KOPT-K1 (cell line): ENCODE results near the gene RABGEF1.
"Not testable (repeated sequence)": the region's sequence is repeated elsewhere in the genome, so short reads cannot be mapped to it uniquely, and the experiment has no call there.

Source experiments
- H3K27ac ChIP-seq: fragments of 200-600 bp; sonication (generic); 2 replicates; pipeline ENCODE4 v1.5.1; 2016; ENCODE audit warnings: antibody characterized with exemption, mild to moderate bottlenecking, low read depth, low read length; ENCODE audit not compliant: poor library complexity, severe bottlenecking
- H3K36me3 ChIP-seq: fragments of 200-600 bp; sonication (generic); 2 replicates; pipeline ENCODE4 v1.5.1; 2017; ENCODE audit warnings: antibody characterized with exemption, mild to moderate bottlenecking, low read length, moderate library complexity; ENCODE audit not compliant: insufficient read depth
- H3K9me3 ChIP-seq: fragments of 200-600 bp; sonication (generic); 2 replicates; pipeline ENCODE4 v1.5.1; 2017; ENCODE audit warnings: antibody characterized with exemption, low read length, mild to moderate bottlenecking; ENCODE audit not compliant: insufficient read depth, poor library complexity, severe bottlenecking

Gene RABGEF1

DNA sequence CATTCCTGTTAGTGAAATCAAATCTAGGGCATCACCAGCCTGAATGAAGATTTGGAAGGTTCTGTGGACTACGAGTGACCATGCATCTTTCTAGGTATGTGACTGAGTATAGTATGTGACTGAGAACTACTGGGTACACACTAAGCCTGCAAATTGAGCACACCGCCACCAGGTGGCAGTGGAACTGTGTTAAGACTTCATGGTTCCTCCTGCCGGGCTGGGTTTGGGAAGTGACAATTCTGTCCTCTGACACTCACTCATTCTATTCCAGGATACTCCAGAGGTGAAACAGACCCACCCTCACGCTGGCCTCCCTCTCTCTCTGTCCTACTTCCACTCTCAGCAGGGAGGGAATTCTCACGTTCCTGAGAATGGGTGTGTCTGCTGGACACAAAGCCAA is 96.5 kb downstream of the RABGEF1 start:
- Histone ChIP-seq H3K36me3 (no peaks in the 10 kb centered on the region), H3K27ac (no peak overlapping the region), H3K9me3 (no peaks in the 10 kb centered on the region)

DNA sequence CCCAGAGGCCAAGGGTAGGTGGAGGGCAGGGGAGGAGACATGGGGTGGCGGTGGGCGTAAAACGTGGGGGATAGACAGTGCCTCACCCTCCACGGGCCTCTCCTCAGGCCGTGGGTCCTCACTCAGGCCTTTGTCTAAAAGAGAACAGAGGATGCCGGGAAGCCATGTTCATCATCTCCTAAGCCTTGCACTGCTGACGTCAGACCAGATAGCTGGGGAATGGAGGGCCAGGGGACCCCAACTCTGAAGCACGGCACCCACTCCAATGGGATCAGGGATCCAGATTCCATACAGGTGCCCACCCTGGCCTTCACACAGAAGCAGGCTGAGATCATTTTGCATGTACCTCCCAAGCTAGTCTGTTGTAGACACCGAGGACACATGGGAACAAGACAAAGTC is 97.1 kb downstream of the RABGEF1 start:
- H3K27ac ChIP-seq: no peak overlapping the region
- H3K36me3 ChIP-seq: no peaks in the 10 kb centered on the region
- no peaks in the 10 kb centered on the region for H3K9me3 ChIP-seq

DNA sequence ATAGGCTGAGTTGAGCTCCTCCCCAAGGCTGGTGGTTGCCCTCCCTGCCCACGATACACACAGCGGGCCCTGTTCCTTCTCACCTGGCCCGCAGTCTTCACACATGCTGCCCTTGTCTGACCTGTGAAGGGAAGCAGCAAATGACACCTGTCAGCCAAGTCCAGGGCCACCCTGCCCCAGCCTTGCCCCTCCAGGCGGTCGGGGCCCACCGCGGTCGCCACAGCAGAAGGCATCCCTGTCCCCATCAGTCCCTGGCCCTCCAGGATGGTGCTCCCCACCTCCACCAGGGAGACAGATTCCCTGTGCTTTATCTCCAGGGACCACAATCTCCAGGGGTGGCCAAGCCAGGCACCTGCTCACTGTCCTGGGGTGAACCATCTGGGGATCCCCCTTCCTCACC is 99.3 kb downstream of the RABGEF1 start:
- Histone ChIP-seq H3K27ac (no peak overlapping the region), H3K36me3 (no peaks in the 10 kb centered on the region), H3K9me3 (no peaks in the 10 kb centered on the region)

DNA sequence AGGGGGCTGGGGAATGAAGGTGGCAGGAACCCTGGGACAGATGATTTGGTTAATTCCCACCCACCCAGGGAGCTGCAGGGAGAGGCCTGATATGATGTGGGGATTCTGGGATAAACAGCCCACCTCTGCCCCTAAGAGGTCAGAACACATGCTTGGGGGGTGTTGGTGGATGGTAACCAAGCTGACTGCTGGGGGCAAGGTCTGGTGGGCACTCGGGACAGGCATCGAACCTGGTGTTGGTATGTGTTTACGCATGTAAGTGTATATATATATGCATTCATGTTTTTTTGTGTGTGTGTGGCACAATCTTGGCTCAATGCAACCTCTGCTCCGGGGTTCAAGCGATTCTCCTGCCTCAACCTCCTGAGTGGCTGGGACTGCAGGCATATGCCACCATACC is 99.8 kb downstream of the RABGEF1 start:
- Histone ChIP-seq H3K9me3 (no peaks in the 10 kb centered on the region), H3K27ac (no peak overlapping the region), H3K36me3 (no peaks in the 10 kb centered on the region)

DNA sequence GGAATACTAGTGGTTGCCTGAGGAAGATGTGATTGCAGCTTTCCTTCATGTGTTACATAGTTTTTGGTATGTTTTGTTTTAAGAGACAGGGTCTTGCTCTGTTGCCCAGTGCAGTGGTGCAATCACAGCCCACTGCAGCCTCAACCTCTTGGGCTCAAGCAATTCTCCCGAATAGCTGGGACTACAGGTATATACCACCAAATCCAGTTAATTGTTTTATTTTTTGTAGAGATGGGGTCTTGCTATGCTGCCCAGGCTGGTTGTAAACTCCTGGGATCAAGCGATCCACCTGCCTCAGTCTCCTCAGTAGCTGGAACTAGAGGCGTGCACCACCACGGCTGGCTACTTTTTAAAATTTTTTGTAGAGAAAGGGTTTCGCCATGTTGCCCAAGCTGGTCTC is 101.4 kb downstream of the RABGEF1 start:
- H3K9me3 ChIP-seq: no peaks in the 10 kb centered on the region
- no peaks in the 10 kb centered on the region for H3K36me3 ChIP-seq
- H3K27ac ChIP-seq: no peak overlapping the region

DNA sequence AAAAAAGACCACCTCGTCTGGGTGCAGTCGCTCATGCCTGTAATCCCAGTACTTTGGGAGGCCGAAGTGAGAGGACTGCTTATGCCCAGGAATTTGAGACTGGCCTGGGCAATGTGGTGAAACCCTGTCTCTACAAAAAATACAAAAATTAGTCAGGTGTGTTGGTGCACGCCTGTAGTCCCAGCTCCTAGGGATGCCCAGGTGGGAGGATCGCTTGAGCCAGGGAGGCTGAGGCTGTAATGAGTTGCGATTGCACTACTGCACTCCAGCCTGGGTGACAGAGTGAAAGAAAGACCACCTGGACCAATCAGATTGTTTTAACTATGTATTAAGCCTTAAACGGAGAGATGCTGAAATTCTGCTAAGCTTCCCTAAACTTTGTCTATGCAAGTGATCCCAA is 103.0 kb downstream of the RABGEF1 start:
- not testable (repeated sequence) for H3K36me3 ChIP-seq, H3K27ac ChIP-seq, H3K9me3 ChIP-seq

DNA sequence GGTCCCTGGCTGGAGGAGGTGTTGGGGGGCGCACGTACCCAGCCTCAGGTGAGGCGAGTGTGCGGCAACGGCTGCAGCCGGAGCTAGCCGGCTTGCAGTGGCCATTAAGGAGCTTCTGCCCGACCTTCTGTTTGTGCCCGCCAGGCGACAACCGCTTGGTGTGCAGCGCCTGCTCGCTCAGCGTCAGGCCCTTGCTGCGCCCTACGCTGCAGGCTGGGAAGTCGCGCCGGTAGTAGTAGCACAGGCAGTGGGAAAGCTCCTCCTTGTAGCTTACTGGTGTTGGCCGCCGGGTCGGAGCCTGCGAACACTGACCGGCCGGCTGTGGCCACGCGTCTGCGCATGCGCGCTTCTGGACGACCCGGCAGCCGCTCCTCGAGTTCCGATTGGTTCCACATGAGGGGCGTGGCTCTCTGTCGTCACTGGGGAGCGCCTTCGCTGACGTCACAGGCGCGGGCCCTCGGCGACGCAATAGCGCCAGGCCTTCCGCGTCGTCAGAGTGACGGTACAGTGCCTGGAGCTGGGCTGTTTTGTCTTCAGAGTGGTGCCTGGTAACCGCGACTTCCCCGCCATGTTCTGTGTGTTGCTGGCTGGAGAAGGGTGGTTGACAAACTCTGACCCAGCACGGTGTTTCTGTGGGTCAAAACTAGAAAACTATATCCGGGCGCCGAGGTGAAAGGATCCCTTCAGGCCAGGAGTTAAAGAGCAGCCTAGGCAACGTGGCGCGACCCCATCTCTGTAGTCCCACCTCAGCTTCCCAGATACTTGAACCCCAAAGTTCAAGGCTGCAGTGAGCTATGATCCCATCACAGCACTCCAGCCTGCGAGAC is 104.2 kb downstream of the RABGEF1 start:
- Histone ChIP-seq H3K9me3 (no peaks in the 10 kb centered on the region), H3K27ac (peak overlapping the region; percentile 76), H3K36me3 (no peaks in the 10 kb centered on the region)

DNA sequence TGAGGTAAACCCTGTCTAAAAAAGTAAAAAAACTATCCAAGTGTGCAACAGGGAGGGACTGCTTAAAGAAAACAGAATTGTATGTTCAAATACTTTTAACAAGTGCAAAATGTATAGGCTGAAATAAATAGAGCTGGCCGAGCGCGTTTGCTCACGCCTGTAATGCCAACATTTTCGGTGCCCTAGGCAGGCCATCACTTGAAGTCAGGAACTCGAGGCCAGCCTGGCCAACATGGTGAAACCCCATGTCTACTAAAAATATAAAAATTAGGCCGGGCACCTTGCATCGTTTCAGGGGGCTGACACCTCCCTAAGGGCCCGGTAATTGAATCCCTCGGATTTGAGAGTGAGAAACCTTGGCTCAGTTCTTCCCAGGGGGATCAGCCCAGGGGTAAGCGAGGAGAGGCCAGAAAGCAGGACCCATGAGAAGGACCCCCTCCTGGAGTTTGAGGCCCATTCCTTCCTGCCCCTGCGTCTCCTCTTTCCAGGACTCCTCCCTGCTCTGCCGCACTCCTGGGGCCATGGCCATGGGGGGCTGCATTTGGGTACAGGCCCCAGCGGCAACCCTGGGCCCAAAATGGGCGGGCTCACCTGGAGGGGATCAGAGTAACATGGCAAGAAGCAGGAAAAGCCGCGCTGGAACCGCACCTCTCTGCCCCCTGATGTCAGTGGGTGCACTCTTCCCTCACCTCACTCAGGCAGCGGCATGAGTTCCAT is 105.0 kb downstream of the RABGEF1 start:
- Histone ChIP-seq H3K9me3 (no peaks in the 10 kb centered on the region), H3K36me3 (no peaks in the 10 kb centered on the region), H3K27ac (peak overlapping the region; percentile 76)

DNA sequence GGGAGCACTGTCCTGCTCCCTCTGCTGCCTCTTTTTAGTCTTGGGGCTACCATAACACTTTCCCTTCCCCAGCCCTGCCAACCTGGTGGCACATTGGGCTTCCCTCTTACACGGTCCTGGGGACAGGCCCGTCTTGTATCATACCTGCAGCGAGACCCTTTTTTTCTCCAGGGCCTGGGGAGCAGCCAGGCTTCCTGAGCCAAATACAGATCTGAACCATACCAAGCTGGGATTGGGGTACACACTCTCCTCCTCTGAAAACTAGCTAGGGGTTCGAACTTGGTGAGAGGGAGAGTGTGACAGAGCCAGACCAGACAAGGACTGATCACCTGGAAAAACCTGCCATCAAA is 105.5 kb downstream of the RABGEF1 start:
- H3K9me3 ChIP-seq, H3K27ac ChIP-seq, H3K36me3 ChIP-seq: not testable (repeated sequence)

DNA sequence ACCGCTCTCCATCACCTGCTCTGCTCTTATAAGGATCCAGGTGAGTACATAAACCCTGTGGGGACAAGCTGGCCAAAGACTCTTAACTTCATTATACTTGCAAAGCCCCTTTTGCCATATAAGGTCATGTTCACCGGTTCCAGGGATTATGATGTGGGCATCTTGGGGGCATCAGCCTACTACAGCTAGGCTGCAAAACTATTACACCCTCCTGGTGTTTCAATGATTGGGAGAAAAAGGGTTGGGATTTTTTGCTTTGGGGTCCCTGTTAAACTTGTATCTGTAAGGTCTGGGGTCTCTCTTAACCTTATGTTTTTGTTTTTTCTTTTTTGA is 107.0 kb downstream of the RABGEF1 start:
- H3K36me3 ChIP-seq, H3K27ac ChIP-seq, H3K9me3 ChIP-seq: not testable (repeated sequence)

DNA sequence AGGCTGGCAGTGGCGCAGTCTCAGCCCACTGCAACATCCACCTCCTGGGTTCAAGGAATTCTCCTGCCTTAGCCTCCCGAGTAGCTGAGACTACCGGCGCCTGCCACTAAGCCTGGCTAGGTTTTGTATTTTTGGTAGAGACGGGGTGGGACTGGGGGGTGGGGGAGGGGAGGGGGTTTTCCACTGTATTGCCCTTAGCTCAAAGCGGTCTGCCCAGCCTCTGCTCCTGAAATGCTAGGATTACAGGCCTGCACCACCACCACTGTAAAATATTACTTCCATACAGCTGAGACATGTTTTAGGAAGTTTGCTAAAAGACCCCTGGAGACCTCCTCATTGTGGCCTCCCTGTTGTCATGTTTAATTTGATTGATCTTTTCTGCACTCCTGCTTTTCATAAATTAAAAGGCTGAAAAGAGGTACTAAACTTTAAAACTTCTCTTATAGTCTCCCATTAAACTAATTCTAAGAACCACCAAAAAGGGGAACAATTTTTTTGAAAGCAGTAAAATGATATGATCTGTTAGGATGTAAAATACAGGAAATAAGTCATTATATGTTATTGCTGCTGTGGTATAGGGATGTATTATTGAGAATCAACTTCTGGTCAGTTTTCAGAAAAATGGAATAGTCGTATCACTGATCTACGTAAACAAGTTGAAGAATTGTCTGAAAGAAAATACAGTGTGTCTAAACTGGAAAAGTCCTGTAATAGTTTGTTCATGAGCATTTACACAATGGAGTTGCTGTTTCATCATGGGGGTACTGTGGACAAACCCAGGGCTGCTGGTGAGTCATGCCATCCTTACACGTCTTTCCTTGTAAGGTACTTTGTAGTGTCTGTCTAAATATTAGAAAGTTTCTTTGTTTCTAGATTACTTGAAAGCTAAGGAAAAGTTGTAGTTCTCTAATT is 107.6 kb downstream of the RABGEF1 start:
- no peak overlapping the region for H3K27ac ChIP-seq
- no peaks in the 10 kb centered on the region for H3K9me3 ChIP-seq

DNA sequence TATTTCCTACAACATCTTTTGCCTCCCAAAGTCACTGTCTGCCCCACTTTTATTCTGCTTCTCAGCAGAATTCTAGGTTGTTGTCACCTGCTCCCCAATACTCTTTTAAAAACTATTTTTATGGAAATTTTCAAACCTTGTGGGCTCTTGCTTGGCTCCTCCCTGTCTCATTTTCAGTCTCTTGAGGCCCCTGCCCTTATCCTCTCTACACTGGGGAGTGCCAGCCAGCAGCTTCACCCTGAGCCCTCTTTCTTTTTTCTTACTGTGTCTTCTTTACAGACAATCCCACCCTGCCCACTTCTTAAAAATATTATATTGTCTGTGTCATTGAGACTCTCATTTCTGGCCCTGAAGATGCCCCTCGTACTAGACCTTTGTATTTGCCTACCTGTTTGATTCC is 118.8 kb downstream of the RABGEF1 start:
- Histone ChIP-seq H3K36me3 (0 out of 2 replicates have a peak, but pooled peaks cover 10% of the 10 kb centered on the region), H3K27ac (no peak overlapping the region), H3K9me3 (no peaks in the 10 kb centered on the region)

More for the DNA sequence above, 107.6 kb downstream of the RABGEF1 start:
- no peaks in the 10 kb centered on the region for H3K36me3 ChIP-seq

DNA sequence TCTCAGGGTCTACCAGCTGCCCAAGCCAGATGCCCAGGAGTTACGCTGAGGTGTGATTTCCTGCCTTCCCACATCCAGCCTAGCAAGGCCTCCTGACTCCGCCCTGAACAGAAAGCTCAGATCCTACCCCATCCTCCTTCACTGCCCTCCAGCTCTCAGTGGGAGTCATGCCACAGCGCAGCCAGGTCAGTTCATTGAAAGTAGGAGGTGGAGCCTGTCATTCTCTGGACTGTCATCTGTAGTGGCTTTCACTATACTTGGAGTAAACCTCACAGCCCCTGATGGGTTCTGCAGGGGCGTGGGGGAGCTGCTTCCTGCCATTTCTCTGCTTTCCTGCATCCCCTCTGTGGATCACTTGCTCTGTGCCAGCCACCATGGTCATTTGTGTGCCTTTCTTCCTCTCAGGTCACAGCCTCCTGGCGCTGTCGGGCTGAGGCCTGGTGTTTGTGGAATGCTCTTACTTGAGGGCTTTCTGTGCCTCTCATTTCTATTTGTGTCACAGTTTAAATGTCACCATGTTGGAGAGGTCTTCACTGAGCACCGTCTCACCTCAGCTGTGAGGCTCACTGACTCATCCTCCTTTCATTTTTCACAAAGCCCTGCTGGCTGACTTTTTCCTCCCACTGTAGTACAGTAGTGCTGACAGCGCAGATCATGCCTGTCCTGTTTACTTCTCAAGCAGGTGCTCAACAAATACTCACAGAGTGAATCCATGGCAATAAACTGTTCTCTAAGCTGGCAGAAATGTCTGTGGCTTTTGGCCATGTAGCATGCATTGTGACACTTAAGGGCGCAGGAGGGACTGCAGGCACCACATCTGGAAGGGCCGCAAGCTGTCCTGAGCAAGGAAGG is 119.5 kb downstream of the RABGEF1 start:
- Histone ChIP-seq H3K9me3 (no peaks in the 10 kb centered on the region), H3K36me3 (0 out of 2 replicates have a peak, but pooled peaks cover 10% of the 10 kb centered on the region), H3K27ac (no peak overlapping the region)

DNA sequence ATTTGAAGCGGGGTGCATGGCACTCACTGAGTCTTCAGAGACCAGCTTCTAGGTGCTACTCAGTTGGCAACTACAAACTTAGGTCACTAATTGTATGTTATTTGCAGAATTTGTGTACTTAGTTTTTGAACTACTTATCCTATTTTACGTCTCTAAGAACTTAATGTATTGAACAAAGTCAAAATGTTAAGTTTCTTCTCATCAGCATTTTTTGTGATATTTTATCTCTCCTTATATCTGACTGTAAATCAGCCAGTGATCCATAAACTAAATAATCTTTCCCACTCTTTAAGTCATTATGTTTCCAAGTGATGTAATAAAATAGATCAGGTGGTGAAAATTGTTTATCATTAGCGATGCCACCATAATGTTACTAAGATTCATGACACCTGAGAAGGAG is 120.2 kb downstream of the RABGEF1 start:
- H3K27ac ChIP-seq: no peak overlapping the region
- H3K36me3 ChIP-seq: 0 out of 2 replicates have a peak, but pooled peaks cover 10% of the 10 kb centered on the region

More for the DNA sequence above, 120.2 kb downstream of the RABGEF1 start:
- no peaks in the 10 kb centered on the region for H3K9me3 ChIP-seq
